H9 (cell line): Measurements from ENCODE around the gene SULT2B1. TPM values are rescaled to one million over a fixed set of nuclear protein-coding genes. Genes with fewer than 3 reads are reported as not detected.

Experiments used
- DNase-seq: peaks from one replicate; pipeline ENCODE4 v3.0.0-alpha.2; 2017
- H2AFZ ChIP-seq: one replicate; pipeline ENCODE4 v1.6.1; 2013; ENCODE audit warnings: mild to moderate bottlenecking, low read length, control low read depth, moderate library complexity
- H2AK5ac ChIP-seq: 2 replicates; pipeline ENCODE4 v1.6.1; 2013; ENCODE audit warnings: low read length, control low read depth, mixed read lengths; ENCODE audit not compliant: insufficient read length
- H2BK120ac ChIP-seq: one replicate; pipeline ENCODE4 v1.6.1; 2013; ENCODE audit warnings: low read depth, mild to moderate bottlenecking, low read length, control low read depth, inconsistent platforms; ENCODE audit not compliant: poor library complexity, severe bottlenecking
- H2BK12ac ChIP-seq: 2 replicates; pipeline ENCODE4 v1.6.1; 2013; ENCODE audit warnings: low read length, control low read depth, mixed read lengths, low read depth; ENCODE audit not compliant: insufficient read length
- H2BK15ac ChIP-seq: 2 replicates; pipeline ENCODE4 v1.6.1; 2013; ENCODE audit warnings: low read depth, low read length, control low read depth
- H2BK20ac ChIP-seq: one replicate; pipeline ENCODE4 v1.6.1; 2013; ENCODE audit warnings: low read depth, mild to moderate bottlenecking, low read length, control low read depth, inconsistent platforms; ENCODE audit not compliant: poor library complexity, severe bottlenecking
- H2BK5ac ChIP-seq: 2 replicates; pipeline ENCODE4 v1.6.1; 2013; ENCODE audit warnings: low read length, control low read depth, mixed read lengths; ENCODE audit not compliant: insufficient read length
- H3K14ac ChIP-seq: 2 replicates; pipeline ENCODE4 v1.6.1; 2013; ENCODE audit warnings: low read length, control low read depth; ENCODE audit not compliant: insufficient read depth
- H3K18ac ChIP-seq: 2 replicates; pipeline ENCODE4 v1.6.1; 2013; ENCODE audit warnings: low read depth, mild to moderate bottlenecking, mixed read lengths, low read length, control low read depth; ENCODE audit not compliant: insufficient read length
- H3K23ac ChIP-seq: 2 replicates; pipeline ENCODE4 v1.6.1; 2013; ENCODE audit warnings: low read length, control low read depth, mixed read lengths, low read depth; ENCODE audit not compliant: insufficient read length
- H3K23me2 ChIP-seq: 2 replicates; pipeline ENCODE4 v1.6.1; 2013; ENCODE audit warnings: low read depth, mild to moderate bottlenecking, mixed read lengths, low read length, control low read depth; ENCODE audit not compliant: insufficient read length, poor library complexity, severe bottlenecking
- H3K27ac ChIP-seq: 2 replicates; pipeline ENCODE4 v1.5.1; 2013; ENCODE audit warnings: low read length, control low read depth, mixed read lengths, low read depth; ENCODE audit not compliant: insufficient read length
- H3K27me3 ChIP-seq: 2 replicates; pipeline ENCODE4 v1.6.1; 2013; ENCODE audit warnings: low read length, control low read depth, inconsistent platforms; ENCODE audit not compliant: insufficient read depth
- H3K4ac ChIP-seq: 2 replicates; pipeline ENCODE4 v1.6.1; 2013; ENCODE audit warnings: low read depth, mild to moderate bottlenecking, control low read depth, inconsistent platforms, low read length, moderate library complexity
- H3K4me1 ChIP-seq: 2 replicates; pipeline ENCODE4 v1.6.1; 2013; ENCODE audit warnings: low read length, control low read depth, inconsistent platforms; ENCODE audit not compliant: insufficient read depth
- H3K4me2 ChIP-seq: 2 replicates; pipeline ENCODE4 v1.6.1; 2013; ENCODE audit warnings: low read length, control low read depth, mixed read lengths; ENCODE audit not compliant: insufficient read length, insufficient read depth
- H3K56ac ChIP-seq: 2 replicates; pipeline ENCODE4 v1.6.1; 2013; ENCODE audit warnings: low read depth, mild to moderate bottlenecking, mixed read lengths, low read length, control low read depth; ENCODE audit not compliant: insufficient read length
- H3K79me1 ChIP-seq: 2 replicates; pipeline ENCODE4 v1.6.1; 2013; ENCODE audit warnings: low read depth, mild to moderate bottlenecking, moderate library complexity, low read length, control low read depth, inconsistent platforms; ENCODE audit not compliant: insufficient read depth, poor library complexity, severe bottlenecking
- H3K79me2 ChIP-seq: 2 replicates; pipeline ENCODE4 v1.6.1; 2013; ENCODE audit warnings: low read length, control low read depth, inconsistent platforms; ENCODE audit not compliant: insufficient read depth
- H3K9ac ChIP-seq: 2 replicates; pipeline ENCODE4 v1.6.1; 2013; ENCODE audit warnings: low read length, control low read depth, mixed read lengths; ENCODE audit not compliant: insufficient read length; ENCODE audit errors: extremely low read depth
- H3K9me3 ChIP-seq: one replicate; pipeline ENCODE4 v1.6.1; 2013; ENCODE audit warnings: low read depth, low read length, inconsistent platforms; ENCODE audit not compliant: control insufficient read depth
- H3T11ph ChIP-seq: one replicate; pipeline ENCODE4 v1.6.1; 2013; ENCODE audit warnings: mild to moderate bottlenecking, low read length, control low read depth, inconsistent platforms
- H4K20me1 ChIP-seq: one replicate; pipeline ENCODE4 v1.6.1; 2013; ENCODE audit not compliant: control insufficient read depth, insufficient read length, insufficient read depth
- H4K5ac ChIP-seq: 2 replicates; pipeline ENCODE4 v1.6.1; 2013; ENCODE audit warnings: low read depth, mild to moderate bottlenecking, mixed read lengths, low read length, control low read depth; ENCODE audit not compliant: insufficient read length
- H4K8ac ChIP-seq: replicated peaks from 2 replicates; pipeline ENCODE4 v1.6.1; 2013; ENCODE audit warnings: low read length, control low read depth, mixed read lengths, low read depth; ENCODE audit not compliant: insufficient read length
- H4K91ac ChIP-seq: 2 replicates; pipeline ENCODE4 v1.6.1; 2013; ENCODE audit warnings: low read depth, mild to moderate bottlenecking, moderate library complexity, mixed read lengths, low read length, control low read depth; ENCODE audit not compliant: insufficient read length
- H3K27ac Mint-ChIP-seq, 3 experiments: 2 replicates in 2 of 3; 3 replicates in 1 of 3; pipeline ENCODE4 v1.8.0; 2020 to 2021; ENCODE audit warnings: mixed read lengths in 3 of 3, mild to moderate bottlenecking in 1 of 3, moderate library complexity in 1 of 3
- H3K27me3 Mint-ChIP-seq: 2 replicates; pipeline ENCODE4 v1.8.0; 2021; ENCODE audit warnings: low read depth, mild to moderate bottlenecking, moderate library complexity, mixed read lengths
- H3K36me3 Mint-ChIP-seq, 3 experiments: 2 replicates in 2 of 3; 3 replicates in 1 of 3; pipeline ENCODE4 v1.8.0; 2020 to 2021; ENCODE audit warnings: low read depth in 3 of 3, mixed read lengths in 3 of 3; ENCODE audit not compliant: insufficient read depth in 1 of 3
- H3K4me1 Mint-ChIP-seq, 2 experiments: 2 replicates each; pipeline ENCODE4 v1.8.0; 2020; ENCODE audit warnings: mixed read lengths in 2 of 2
- H3K4me3 Mint-ChIP-seq, 2 experiments: 2 replicates in 1 of 2; 3 replicates in 1 of 2; pipeline ENCODE4 v1.8.0; 2020 to 2021; ENCODE audit warnings: mild to moderate bottlenecking in 2 of 2, mixed read lengths in 2 of 2, moderate library complexity in 1 of 2
- H3K9me3 Mint-ChIP-seq, 2 experiments: 2 replicates in 1 of 2; 3 replicates in 1 of 2; pipeline ENCODE4 v1.8.0; 2020; ENCODE audit warnings: mild to moderate bottlenecking in 2 of 2, mixed read lengths in 2 of 2, moderate library complexity in 1 of 2
- WGBS: extraction: QIAGEN DNeasy Blood & Tissue Kit; methylation state at CpG from one replicate; pipeline ENCODE4 v1.1.7; 2013; ENCODE audit warnings: missing lambda C conversion rate, low lambda C conversion rate, mixed read lengths; ENCODE audit not compliant: insufficient read length; ENCODE audit errors: extremely low coverage; 5-methylcytosine and 5-hydroxymethylcytosine counted together
- total RNA-seq: library from RNA; stranded (reverse); gene quantifications from 2 replicates; pipeline ENCODE4 v1.2.1, GENCODE V29; 2021
- TF ChIP-seq, protein P1 (sequence below): fragments of 200-600 bp; sonication (generic); conservative IDR thresholded peaks from 3 replicates; pipeline ENCODE4 v1.8.0; 2021; ENCODE audit warnings: antibody characterized with exemption, mild to moderate bottlenecking

The SULT2B1 gene
- total RNA-seq, 1 experiment from 2014 or later = 1.7 TPM

DNA sequence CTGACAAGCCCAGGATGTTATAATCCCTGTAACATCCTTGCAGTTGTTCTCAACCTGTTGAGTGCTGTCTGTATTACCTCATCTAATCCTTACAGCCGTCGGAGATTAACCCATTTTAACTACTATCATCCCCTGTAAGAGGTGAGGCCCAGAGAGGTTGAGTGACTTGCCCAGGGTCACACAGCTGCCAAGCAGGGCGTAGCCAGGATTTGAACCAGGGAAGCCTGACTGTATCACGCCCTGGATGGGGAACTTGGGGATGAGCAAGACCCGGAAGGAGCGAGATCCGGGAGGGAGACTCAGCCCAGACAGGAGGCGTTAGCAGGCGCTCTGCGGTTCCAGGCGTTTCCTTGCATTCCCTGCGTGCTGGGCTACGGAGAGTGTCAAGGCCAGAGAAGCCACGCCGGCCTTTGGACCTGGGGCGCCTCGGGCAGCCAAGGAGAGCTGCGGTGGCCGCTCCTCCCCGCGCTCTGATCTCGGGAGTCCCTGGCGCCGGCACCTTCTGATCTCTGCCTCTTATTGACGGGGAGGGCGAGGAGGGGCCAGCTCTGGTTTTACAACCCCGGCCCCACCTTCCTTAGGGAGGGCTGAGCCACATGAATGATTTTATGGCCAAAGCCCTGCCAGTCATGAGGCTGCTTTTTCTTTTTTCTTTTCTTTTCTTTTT, 6.2 kb downstream of the SULT2B1 start:
- Histone ChIP-seq H4K20me1 (no peaks in the 10 kb centered on the region), H3K14ac (no peak overlapping the region), H3K4ac (no peak overlapping the region), H2AK5ac (no peak overlapping the region), H3K4me2 (no peak overlapping the region), H2AFZ (no peak overlapping the region), H2BK120ac (no peak overlapping the region), H2BK20ac (no peak overlapping the region), H3K23ac (no peak overlapping the region), H2BK12ac (no peak overlapping the region), H2BK5ac (no peak overlapping the region), H3T11ph (no peak overlapping the region), H3K4me1 (peaks cover 2% of the 10 kb centered on the region; the same call in 1 of the 2 replicates), H3K56ac (no peak overlapping the region), H3K27ac (no peak overlapping the region), H3K18ac (no peak overlapping the region), H4K5ac (no peak overlapping the region), H3K9me3 (no peaks in the 10 kb centered on the region), H3K23me2 (no peaks in the 10 kb centered on the region), H3K9ac (no peak overlapping the region), H4K8ac (no peak overlapping the region), H4K91ac (no peak overlapping the region), H3K79me1 (no peaks in the 10 kb centered on the region), H3K79me2 (no peaks in the 10 kb centered on the region), H3K27me3 (no peaks in the 10 kb centered on the region), H2BK15ac (no peak overlapping the region)
- peak; percentile 77 for DNase-seq
- WGBS = no CpG with 5 or more reads among the region's 27 CpGs
- peaks cover 1% of the 10 kb centered on the region for H3K27me3 Mint-ChIP-seq
- peaks cover 16 to 27% of the 10 kb centered on the region in 2 experiments for H3K4me1 Mint-ChIP-seq
- H3K36me3 Mint-ChIP-seq = no peaks in the 10 kb centered on the region
- H3K4me3 Mint-ChIP-seq = no peak overlapping the region
- H3K9me3 Mint-ChIP-seq = peaks cover 0 to 6% of the 10 kb centered on the region in 2 experiments; a peak in 2 of 5 replicates
- TF ChIP-seq, protein P1, sequence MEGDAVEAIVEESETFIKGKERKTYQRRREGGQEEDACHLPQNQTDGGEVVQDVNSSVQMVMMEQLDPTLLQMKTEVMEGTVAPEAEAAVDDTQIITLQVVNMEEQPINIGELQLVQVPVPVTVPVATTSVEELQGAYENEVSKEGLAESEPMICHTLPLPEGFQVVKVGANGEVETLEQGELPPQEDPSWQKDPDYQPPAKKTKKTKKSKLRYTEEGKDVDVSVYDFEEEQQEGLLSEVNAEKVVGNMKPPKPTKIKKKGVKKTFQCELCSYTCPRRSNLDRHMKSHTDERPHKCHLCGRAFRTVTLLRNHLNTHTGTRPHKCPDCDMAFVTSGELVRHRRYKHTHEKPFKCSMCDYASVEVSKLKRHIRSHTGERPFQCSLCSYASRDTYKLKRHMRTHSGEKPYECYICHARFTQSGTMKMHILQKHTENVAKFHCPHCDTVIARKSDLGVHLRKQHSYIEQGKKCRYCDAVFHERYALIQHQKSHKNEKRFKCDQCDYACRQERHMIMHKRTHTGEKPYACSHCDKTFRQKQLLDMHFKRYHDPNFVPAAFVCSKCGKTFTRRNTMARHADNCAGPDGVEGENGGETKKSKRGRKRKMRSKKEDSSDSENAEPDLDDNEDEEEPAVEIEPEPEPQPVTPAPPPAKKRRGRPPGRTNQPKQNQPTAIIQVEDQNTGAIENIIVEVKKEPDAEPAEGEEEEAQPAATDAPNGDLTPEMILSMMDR = no peak
- no peak overlapping the region; a peak in 1 of 7 replicates for H3K27ac Mint-ChIP-seq
